Activated CD4-positive, CD25-positive, alpha-beta regulatory T cell treated with anti-CD3 and anti-CD28 coated beads, Interleukin-2, amount 50 U/mL, for 72 hours (primary cell): ENCODE data around the gene AFAP1.
A peak's percentile ranks its signal among the peaks of the same experiment; 100 is the strongest.

ENCODE experiments used
- DNase-seq: peaks from one replicate; pipeline ENCODE4 v3.0.0; 2021

The AFAP1 gene

DNA sequence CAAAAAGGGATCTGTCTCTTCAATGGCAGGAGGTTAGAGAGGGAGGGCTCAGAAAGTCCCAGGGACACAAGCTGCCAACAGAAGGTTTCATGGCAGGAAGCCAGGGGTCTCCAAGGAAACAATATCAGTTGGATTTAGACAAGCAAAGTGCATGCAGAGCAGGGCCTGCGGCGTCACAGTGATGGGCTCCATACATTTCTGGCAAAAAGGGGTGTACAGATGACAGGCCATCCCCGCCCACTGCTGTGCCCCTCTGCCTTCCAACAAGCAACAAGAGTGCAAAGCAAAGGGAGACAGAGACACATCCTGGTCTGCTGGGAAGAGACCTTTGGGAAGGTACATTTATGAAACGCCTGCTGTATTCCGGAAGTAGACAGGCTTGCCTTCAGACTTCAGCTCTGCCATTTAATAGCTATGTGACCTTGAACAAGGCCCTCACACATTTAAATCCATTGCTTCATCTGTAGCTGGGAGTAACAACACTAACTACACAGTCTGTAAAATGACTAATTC lies 121.2 kb downstream of the AFAP1 start:
- no peak for DNase-seq

DNA sequence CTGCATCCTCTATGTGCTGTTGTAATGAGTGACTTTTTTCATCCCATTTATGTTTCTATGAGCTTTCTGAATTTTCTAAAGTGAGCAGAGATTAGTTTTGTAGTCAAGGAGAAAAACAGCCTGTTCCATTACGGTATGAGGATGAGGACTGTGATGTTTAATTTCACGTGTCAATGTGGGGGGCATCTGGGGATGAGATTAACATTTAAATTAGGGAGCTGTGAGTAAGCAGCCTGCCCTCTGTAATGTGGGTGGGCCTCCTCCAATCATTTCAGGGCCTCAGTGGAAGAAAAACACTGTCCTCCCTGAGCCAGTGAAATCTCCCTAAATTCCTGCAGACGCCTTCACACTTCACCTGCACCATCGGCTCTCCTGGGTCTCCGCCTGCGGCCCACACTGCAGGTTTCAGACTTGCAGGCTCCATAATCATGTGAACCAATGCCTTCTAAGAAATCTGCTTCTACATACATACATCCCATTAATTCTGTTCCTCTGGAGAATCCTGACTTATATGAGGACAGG lies 121.7 kb downstream of the AFAP1 start:
- DNase-seq, result no peak

DNA sequence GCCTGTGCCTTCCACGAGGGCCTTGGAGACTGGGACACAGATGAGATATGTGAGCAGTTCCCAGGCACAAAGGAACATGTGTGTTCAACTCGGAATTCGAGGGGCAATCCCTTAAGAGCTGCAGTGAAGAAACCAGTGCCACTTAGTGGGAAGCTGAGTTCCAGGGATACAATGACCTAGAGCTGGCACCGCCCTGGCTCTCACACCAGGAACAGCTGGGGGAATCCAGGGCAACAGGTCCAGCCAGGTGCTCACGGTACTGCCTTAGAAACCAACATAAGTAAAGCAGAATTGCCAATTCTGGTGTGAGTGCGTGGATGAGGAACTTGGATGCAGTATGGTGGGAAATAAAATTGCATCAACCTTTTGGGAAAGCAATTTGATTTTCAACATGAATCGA lies 122.9 kb downstream of the AFAP1 start:
- DNase-seq, result no peak

GRCh38 chr4:7815981-7816380 lies 123.7 kb downstream of the AFAP1 start:
- no peak for DNase-seq

DNA sequence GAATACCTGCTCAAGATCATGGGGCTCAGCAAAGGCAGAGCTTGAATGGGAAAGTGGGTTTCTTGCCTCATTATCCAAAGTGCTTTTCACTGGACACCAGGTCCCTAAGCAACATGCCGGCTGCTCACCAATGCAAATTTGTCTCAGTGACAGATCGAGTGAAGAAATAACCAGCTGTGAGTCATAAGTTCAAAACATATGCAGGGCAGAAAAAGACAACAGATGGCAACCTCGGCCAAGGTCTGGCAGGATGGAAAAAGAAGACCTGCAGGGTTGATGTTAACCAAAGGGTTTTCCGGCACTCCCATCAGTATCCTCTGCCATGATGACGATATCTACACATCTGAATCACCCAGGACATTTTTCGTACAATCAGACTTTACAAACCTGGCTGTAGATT lies 124.1 kb downstream of the AFAP1 start:
- DNase-seq, result no peak

- DNase-seq, result no peak
Measured at GRCh38 chr4:7814451-7814850, 125.2 kb downstream of the AFAP1 start.

- no peak for DNase-seq
Measured at GRCh38 chr4:7813674-7814073, 126.0 kb downstream of the AFAP1 start.

DNA sequence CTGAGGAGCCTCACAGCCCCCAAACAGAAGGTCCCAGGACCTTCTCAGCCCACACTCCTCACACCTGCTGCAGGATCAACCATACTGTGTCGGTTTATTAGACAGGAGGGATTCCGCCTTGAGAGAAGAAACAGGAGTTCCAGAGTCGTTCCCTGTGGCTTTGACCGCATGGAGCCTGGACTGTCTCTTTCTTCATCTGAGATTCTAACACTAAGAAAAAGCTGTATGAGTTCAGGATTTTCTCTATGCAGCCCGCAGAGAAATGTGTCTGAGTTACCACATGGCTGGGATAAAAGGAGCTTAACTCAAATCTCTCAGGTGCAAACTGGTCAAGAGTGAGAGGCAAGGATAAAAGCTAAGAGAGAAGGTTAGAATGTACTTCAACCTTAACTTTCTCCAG lies 126.7 kb downstream of the AFAP1 start:
- DNase-seq, result no peak

GRCh38 chr4:7812231-7812857 lies 127.3 kb downstream of the AFAP1 start:
- no peak for DNase-seq

GRCh38 chr4:7811536-7812191 lies 128.0 kb downstream of the AFAP1 start:
- DNase-seq, result no peak

- DNase-seq, result no peak
Measured at GRCh38 chr4:7810783-7811535, 128.7 kb downstream of the AFAP1 start.

- no peak for DNase-seq
Measured at GRCh38 chr4:7808752-7809151, 130.9 kb downstream of the AFAP1 start.

DNA sequence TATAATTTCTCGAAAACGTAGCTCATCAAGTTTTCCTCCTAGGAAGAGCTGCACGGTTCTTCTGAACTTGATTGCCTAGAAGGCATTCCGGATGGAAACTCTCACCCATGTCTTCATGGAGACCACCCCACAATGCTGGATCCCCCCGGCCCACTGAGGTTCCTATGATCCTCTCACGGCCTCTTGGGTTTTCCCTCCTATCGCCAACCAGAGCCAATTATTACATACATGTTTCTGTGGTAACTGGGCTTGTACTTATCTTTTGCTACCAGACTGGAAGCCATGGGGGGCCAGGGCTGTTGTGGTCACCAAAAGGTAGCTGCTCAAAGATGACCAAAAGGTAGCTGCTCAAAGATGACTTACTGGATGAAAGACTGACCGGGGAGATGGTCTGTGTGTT lies 131.5 kb downstream of the AFAP1 start:
- DNase-seq, result no peak

DNA sequence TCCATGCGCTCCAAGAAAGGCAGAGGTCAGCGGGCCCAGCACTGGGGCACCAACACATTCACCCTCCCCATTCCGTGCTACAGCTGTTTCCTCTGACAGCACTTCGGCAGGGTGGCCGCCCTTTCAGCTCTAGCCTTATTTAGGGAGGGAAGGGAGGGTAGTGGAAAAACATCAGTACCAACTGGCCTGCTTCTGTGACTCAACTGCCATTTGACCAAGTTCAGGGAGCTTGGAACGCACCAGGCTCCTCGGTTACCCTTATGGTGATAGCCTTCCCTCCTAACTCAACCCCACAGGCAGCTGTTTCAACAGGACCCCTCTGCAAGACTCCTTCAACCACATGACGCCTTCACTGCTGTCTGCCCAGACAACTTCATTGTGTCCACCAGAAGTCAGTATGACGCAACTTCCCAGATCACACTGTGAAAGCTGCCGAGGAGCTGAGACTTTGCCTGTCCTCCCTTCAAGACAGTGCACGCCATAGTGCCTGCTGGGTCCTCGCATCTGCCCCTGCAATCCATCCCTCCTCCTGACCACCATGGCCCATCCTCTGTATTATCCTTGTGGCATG lies 132.2 kb downstream of the AFAP1 start:
- no peak for DNase-seq

DNA sequence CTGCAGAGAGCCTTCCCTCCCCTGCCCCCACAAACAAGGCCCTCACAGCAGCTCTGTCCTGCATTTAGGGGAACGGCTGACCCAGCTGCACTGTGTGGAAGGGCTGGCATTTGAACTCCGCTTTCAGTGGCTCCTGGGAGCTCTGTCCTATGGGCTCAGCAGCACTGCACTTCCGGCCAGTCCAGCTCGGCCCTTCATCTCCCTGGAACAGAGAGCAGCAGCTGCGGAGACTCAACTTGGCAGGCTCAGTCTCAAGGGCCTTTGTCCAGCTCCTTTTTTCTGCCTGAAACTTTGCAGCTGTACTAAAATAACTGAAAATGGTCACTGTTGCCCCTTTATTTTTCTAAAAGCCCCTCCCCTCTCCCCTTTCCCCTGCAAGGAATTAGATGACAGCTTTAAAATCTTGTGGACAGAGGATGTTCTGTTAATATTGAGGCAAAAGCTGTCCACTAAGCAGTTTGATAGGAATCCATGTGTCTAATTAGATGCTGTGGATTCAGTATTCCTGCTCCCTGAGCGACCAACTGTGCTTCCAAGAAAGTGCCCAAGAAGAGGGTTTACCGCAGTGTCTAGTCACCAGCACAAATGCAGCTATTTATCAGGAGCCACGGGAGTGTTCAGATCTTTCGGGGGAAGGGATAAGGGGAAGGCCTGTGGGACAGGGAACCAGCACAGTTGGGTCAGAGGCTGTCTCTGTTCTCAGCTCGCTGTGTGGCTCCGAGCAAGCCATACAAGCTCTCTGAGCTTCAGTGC lies 133.1 kb downstream of the AFAP1 start:
- DNase-seq, result no peak

DNA sequence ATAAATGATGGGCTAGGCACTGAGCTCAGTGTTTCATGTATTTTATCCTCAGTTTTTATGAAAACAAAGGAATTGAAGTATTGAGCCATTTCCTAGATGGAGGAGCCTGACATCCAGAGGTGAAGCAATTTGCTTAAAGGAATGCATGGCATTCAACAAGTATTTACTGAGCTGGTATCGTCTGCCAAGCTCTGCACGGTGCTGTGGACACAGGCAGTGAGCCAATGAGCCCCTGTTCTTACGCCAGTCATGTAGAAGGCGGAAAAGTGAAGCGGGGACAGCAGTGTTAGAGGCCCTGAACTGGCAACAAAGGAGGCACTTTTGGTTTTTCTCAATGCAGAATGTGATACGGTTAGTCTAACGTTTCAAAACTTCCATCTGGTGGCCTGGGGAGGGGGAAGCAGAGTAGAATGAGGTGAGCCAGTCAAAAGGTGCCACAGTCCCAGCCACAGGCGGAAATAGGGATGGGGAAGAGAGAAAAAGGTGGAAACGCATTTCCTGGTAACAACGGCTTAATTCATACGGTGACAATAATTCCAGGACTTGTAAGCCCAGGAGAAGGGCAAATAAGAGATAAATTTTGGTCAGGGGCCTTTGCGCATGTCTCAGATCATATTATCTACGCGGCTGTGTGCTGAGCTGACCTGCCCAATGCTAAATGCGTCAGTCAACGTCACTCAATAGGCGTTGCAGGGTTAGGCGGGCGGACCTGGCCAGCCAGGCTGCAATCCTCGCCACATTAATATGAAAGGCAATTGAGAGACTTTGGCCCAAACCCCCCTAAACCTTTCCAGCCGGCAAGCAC lies 133.9 kb downstream of the AFAP1 start:
- DNase-seq, result no peak

DNA sequence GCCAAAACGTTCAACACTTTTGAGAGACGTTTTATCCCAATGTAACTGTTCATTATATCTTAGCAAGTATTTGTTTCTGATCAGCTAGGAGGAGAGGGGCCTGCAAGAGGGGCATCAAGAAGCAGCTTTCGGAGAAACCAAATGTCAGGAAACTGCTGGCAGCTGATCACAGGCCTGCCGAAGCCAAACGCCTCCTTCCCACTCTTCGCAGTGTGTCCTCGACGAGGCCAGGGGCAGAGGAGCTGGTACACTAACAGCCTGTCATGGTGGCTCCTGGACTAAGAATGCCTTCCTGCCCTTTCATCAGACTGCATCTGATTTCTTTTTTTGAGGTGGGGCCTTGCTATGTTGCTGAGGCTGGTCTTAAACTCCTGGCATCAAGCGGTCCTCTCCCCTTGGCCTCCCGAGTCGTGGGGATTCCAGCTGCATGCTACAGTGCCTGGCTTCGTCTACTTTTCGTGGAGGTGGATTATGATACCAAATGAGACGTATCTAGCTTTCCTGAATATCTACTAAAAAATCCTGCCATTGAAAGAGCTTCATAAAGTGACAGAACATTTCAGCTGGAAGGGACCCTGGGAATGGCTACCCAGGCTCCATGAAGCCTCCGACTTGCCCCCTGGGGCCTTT lies 134.8 kb downstream of the AFAP1 start:
- no peak for DNase-seq

- peak; percentile 82 for DNase-seq
Measured at GRCh38 chr4:7803992-7804755, 135.5 kb downstream of the AFAP1 start.

GRCh38 chr4:7803371-7803770 lies 136.3 kb downstream of the AFAP1 start:
- DNase-seq, result no peak

DNA sequence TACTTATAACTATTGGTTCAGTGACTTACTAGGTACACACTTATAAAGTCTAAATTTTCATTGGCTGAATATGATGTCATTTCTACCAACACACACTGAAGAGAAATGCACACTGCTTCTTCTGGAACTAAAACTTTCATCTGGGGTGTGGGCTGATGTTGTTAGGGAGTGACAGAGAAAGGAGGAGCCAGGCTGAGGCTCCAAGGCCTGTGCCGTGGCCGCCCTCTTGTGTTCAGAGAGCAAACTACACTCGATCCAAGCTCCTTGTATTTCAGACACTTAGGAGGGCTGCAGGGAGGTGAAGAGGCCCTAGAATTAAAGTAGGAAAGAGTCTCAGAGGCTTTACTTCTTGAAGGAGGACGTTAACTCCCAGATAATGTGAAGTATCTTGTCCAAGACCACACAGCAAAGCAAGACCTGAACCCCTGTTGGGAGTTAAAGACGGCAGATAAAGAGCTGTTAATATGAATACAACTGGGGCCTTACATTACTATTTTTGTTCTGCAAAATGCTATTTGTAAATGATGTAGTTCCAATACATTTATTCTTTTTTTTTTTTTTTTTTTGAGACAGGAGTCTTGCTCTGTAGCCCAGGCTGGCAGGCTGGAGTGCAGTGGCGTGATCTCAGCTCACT lies 137.5 kb downstream of the AFAP1 start:
- DNase-seq, result peak; percentile 71
